ENCODE data around the gene MS4A18. TPM values are rescaled to one million over a fixed set of nuclear protein-coding genes. Genes with fewer than 3 reads are reported as not detected.

Gene MS4A18
- total RNA-seq, 1 donor from 2014 or later: 0.75 TPM

DNA sequence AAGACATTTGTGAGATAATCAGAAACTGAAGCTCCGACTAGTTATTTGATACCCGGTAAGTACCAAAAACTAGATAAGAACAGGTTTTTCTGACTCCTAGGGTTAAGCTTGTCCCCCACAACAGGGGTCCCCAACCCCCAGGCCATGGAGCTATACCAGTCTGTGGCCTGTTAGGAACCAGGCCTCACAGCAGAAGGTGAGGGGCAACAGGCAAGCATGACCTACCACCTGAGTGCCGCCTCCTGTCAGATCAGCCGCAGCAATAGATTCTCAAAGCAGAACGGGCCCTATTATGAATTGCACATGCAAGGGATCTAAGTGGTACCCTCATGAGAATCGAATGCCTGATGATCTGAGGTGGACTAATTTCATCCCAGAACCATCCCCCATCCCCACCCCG lies 59.4 kb downstream of the MS4A18 start:
- TF ChIP-seq, protein P1, sequence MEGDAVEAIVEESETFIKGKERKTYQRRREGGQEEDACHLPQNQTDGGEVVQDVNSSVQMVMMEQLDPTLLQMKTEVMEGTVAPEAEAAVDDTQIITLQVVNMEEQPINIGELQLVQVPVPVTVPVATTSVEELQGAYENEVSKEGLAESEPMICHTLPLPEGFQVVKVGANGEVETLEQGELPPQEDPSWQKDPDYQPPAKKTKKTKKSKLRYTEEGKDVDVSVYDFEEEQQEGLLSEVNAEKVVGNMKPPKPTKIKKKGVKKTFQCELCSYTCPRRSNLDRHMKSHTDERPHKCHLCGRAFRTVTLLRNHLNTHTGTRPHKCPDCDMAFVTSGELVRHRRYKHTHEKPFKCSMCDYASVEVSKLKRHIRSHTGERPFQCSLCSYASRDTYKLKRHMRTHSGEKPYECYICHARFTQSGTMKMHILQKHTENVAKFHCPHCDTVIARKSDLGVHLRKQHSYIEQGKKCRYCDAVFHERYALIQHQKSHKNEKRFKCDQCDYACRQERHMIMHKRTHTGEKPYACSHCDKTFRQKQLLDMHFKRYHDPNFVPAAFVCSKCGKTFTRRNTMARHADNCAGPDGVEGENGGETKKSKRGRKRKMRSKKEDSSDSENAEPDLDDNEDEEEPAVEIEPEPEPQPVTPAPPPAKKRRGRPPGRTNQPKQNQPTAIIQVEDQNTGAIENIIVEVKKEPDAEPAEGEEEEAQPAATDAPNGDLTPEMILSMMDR (conservative IDR thresholded peaks at IDR 0.05): no peak
- DNase-seq (ENCODE audit: extremely low spot score, unreplicated experiment): no peak
- Mint-ChIP-seq H3K27me3 (peaks cover 5% of the 10 kb centered on the region), H3K4me1 (ENCODE audit: unreplicated experiment) (peaks cover 16% of the 10 kb centered on the region), H3K27ac (no peak overlapping the region), H3K36me3 (no peaks in the 10 kb centered on the region), H3K4me3 (no peak overlapping the region), H3K9me3 (no peaks in the 10 kb centered on the region)

DNA sequence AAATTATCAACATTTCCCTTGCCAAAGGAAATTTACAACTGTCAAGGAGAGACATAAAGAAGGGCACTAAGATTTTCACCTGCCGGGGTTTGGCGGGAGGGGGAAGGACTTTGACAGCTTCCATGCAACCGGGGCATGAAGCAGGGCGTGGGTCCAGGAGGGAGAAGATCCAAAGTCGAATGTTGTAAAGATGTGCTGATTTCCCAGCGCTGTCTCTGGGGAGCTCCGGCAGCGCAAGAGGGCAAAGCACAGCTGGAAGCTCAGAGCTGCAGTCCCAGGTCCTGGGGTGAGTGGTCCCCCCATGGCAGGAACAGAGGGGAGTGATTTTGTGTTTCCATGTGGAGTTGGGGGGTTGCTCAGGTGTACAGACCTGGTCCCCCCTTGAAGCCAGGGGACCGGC lies 60.6 kb downstream of the MS4A18 start, which contains the start of gene MS4A10:
TSS of gene MS4A10 (plus strand) at position 198 of the 400 bp plus-strand sequence. CDS start 5,003 bp downstream, outside the sequence.
- no peak for DNase-seq (ENCODE audit: extremely low spot score, unreplicated experiment)
- TF ChIP-seq, protein P1 (conservative IDR thresholded peaks at IDR 0.05): no peak
- peaks cover 5% of the 10 kb centered on the region for H3K27me3 Mint-ChIP-seq
- no peaks in the 10 kb centered on the region for H3K9me3 Mint-ChIP-seq
- H3K36me3 Mint-ChIP-seq: no peaks in the 10 kb centered on the region
- H3K4me1 Mint-ChIP-seq (ENCODE audit: unreplicated experiment): peaks cover 16% of the 10 kb centered on the region
- no peak within 1 kb of the TSS for H3K27ac Mint-ChIP-seq
- no peak within 1 kb of the TSS for H3K4me3 Mint-ChIP-seq

DNA sequence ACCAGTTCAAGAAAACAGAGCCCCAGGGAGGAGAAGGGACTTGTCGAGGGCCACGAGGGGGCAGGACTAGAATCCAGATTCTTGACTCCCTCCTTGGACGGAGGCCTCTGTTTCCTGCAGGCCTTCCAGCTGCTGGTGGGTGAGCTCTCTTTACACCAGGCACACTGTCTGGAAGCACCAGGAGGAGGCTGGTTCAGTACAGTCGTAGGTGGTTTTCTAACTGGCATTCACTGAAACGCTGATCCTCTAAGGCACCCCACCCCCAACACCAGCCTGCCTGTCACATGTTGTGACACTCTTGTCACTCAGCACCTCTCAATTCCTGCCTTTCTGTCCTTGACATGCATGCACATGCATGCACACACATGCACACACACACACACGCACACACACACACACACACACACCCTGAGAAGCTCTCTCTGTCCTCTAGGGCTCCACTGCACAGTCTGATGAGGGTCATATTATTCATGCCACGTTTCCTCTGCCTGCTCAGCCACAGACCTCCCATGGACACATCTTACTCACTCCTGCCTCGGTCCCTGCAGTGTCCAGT lies 61.4 kb downstream of the MS4A18 start:
- no peak for DNase-seq (ENCODE audit: extremely low spot score, unreplicated experiment)
- H3K27ac Mint-ChIP-seq: no peak overlapping the region
- H3K27me3 Mint-ChIP-seq: peaks cover 5% of the 10 kb centered on the region
- H3K4me3 Mint-ChIP-seq: no peak overlapping the region
- H3K9me3 Mint-ChIP-seq: no peaks in the 10 kb centered on the region
- peaks cover 16% of the 10 kb centered on the region for H3K4me1 Mint-ChIP-seq (ENCODE audit: unreplicated experiment)
- no peaks in the 10 kb centered on the region for H3K36me3 Mint-ChIP-seq
- TF ChIP-seq, protein P1 (conservative IDR thresholded peaks at IDR 0.05): no peak

DNA sequence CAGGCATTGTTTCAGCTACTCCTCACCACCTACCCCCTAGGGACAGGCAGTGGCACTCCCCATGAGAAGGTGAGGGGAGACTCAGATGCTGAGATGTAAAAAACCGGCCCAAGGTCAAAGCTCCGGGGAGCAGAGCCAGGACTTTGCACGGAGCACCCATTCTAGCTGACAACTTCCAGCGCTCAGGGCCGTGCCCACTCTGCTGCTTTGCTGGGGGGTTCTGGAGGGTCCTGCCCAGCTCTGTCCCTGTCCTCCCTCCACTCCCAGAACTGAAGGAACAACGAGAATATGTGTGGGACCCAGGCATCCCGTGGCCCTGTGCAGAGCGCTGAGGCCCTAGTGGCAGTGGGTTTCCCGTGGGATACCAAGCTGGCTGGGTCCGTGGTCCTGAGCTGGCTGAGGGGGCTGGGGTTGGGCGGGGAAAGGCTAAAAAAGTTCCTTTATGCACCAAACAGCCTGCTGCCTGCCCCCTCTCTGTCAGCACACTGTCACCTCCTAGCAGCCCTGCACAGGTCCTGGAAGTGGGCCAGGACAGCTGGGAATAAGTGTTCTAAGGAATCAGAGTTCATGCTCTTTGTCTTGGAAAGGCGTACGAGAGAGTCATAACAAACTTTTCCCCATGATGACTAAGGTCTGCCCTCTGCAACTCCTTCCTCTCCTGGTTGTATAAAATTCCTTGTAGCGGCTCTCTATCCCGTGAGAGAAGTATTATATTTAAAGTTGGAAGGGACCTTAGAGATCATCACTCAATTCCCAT lies 62.5 kb downstream of the MS4A18 start:
- H3K9me3 Mint-ChIP-seq: no peaks in the 10 kb centered on the region
- TF ChIP-seq, protein P1 (conservative IDR thresholded peaks at IDR 0.05): no peak
- no peak overlapping the region for H3K4me3 Mint-ChIP-seq
- peaks cover 16% of the 10 kb centered on the region for H3K4me1 Mint-ChIP-seq (ENCODE audit: unreplicated experiment)
- H3K27me3 Mint-ChIP-seq: peaks cover 9% of the 10 kb centered on the region
- no peak overlapping the region for H3K27ac Mint-ChIP-seq
- no peak for DNase-seq (ENCODE audit: extremely low spot score, unreplicated experiment)
- no peaks in the 10 kb centered on the region for H3K36me3 Mint-ChIP-seq

DNA sequence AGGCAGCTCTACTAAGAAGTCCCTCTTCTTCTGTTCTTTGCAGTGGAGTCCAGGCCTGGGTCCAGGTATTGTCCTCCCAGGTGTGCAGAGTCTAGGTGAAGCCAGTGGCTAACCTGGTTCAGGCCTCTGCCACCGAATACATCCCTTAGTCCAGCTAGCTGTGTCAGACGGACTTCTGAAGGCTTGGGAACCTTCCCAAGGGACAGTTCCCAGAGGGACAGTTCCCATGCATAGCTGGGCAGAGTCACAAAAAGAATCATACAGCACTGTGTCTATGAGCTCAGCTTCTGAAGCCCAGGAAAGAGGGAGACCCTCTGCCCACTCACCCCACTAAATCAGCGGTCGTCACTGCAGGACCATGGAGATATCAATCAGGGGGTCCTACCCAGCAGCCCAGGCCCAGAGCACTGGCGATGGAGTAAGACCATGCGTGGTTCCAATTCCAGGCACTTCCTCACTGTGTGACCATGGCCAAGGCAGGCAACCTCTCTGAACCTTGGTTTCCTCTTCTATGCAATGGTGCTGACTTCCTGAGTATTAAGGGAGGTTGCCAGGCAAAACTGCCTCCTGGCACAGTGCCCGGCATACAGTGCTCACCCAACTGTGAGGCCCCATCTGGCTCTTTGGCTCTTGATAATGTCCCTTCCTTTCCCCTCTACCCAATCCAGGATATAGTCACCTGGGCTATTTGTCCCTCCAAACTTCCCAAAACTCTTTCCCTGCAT lies 64.0 kb downstream of the MS4A18 start:
- TF ChIP-seq, protein P1 (conservative IDR thresholded peaks at IDR 0.05): no peak
- H3K9me3 Mint-ChIP-seq: no peaks in the 10 kb centered on the region
- DNase-seq (ENCODE audit: extremely low spot score, unreplicated experiment): no peak
- no peak overlapping the region for H3K27ac Mint-ChIP-seq
- no peaks in the 10 kb centered on the region for H3K36me3 Mint-ChIP-seq
- peaks cover 21% of the 10 kb centered on the region for H3K27me3 Mint-ChIP-seq
- H3K4me1 Mint-ChIP-seq (ENCODE audit: unreplicated experiment): peaks cover 16% of the 10 kb centered on the region
- H3K4me3 Mint-ChIP-seq: no peak overlapping the region
